K562 (cell line): ENCODE data around the gene MAP3K7. TPM values are rescaled to one million over a fixed set of nuclear protein-coding genes. Genes with fewer than 3 reads are reported as not detected.

Source experiments
- GTF2A2 ChIP-seq: IDR thresholded peaks from 2 replicates; pipeline ENCODE4 v1.6.1; 2016; ENCODE audit warnings: mild to moderate bottlenecking, missing genetic modification characterization, missing compliant biosample characterization
- IRF2 ChIP-seq: sonication (generic); formaldehyde crosslinking; IDR thresholded peaks from 2 replicates; pipeline ENCODE4 v1.8.1; 2022; ENCODE audit warnings: mild to moderate bottlenecking, missing genetic modification reagents
- POLR2B ChIP-seq: fragments of 450-650 bp; IDR thresholded peaks from 2 replicates; pipeline ENCODE4 v1.6.1; 2018; ENCODE audit warnings: low read depth; ENCODE audit not compliant: partially characterized antibody
- polyA plus RNA-seq, 8 experiments: library from polyadenylated mRNA; depleted of rRNA in 4 of 8; stranded (reverse) in 5 of 8; unstranded in 3 of 8; fragments of >200 nt; fragmentation: Nextera tagmentation in 2 of 8; fragmentation: Illumina TruSeq in 1 of 8; extraction: Ambion mirVana in 2 of 8; extraction: Trizol in 1 of 8; gene quantifications; 2 replicates each; pipeline versions ENCODE4 v1.2.1 to v1.2.3, GENCODE V29; 2011 to 2014; ENCODE audit warnings: inconsistent platforms in 1 of 8, missing spikeins in 1 of 8
- total RNA-seq, 7 experiments: library from RNA; depleted of rRNA in 6 of 7; stranded (reverse); fragments of >200 nt in 6 of 7; fragmentation: Illumina TruSeq in 2 of 7; extraction: Trizol in 2 of 7; gene quantifications; 2 replicates each; pipeline versions ENCODE4 v1.2.1 to v1.2.3, GENCODE V29; 2011 to 2021; ENCODE audit warnings: low replicate concordance in 1 of 7
- TF ChIP-seq, protein P1 (sequence below): fragments of 200-600 bp; sonication (generic); IDR thresholded peaks from one replicate; pipeline ENCODE4 v1.6.1; 2012; ENCODE audit warnings: mild to moderate bottlenecking, low read depth, low read length, inconsistent platforms
- TF ChIP-seq, protein P2 (sequence below), 2 experiments: fragments of 450-650 bp in 1 of 2; sonication (generic) in 1 of 2; formaldehyde crosslinking in 1 of 2; IDR thresholded peaks; 2 replicates each; pipeline versions ENCODE4 v1.7.1 to v1.9.0; 2016 to 2022; ENCODE audit warnings: inconsistent platforms in 1 of 2, mild to moderate bottlenecking in 1 of 2, missing genetic modification reagents in 1 of 2

The MAP3K7 gene
- total and polyA plus RNA-seq, 9 of the 15 experiments (the other 6 are each of a cell fraction or from before 2014, with no cell fraction given), result 13.4 to 60.9 (median 34.8) TPM

DNA sequence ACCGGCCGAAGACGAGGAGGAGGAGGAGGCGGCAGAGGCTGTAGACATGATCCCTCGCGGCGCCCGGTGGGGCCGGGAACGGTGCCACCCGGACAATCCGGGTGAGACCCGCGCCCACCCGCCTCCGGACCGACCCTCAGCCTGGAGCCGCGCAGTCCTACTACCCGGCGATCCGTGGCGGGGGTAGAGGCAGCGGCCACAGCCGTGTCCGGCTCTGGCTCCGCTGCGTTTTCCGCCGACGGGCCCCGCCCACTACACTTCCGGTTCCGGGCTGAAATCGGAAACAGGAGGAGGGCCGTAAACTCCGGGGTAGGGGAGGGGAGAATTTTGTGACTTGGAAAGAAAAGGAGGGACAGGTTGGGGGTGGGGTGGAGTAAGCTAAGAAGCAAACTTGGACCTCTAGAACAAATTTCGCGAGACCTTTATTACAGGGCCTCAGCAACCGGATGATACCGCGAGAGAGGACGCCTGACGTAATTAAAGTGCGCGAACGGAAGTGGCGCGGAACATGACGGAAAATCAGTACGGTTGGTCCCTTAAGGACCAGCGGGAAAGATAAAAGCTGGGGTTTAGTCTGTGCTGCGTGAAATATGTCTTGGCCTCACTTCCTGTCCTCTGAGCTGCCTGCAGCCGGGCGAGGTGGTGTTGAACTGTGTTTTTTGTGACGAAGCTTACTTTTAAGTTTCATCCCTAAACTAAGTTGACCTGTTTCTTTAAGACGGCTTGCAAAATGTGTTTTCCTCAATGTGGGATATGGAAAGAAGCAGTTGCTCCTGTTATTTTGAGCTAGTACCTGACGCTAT, at the start of gene MAP3K7 (continued):
- TF ChIP-seq, protein P1, sequence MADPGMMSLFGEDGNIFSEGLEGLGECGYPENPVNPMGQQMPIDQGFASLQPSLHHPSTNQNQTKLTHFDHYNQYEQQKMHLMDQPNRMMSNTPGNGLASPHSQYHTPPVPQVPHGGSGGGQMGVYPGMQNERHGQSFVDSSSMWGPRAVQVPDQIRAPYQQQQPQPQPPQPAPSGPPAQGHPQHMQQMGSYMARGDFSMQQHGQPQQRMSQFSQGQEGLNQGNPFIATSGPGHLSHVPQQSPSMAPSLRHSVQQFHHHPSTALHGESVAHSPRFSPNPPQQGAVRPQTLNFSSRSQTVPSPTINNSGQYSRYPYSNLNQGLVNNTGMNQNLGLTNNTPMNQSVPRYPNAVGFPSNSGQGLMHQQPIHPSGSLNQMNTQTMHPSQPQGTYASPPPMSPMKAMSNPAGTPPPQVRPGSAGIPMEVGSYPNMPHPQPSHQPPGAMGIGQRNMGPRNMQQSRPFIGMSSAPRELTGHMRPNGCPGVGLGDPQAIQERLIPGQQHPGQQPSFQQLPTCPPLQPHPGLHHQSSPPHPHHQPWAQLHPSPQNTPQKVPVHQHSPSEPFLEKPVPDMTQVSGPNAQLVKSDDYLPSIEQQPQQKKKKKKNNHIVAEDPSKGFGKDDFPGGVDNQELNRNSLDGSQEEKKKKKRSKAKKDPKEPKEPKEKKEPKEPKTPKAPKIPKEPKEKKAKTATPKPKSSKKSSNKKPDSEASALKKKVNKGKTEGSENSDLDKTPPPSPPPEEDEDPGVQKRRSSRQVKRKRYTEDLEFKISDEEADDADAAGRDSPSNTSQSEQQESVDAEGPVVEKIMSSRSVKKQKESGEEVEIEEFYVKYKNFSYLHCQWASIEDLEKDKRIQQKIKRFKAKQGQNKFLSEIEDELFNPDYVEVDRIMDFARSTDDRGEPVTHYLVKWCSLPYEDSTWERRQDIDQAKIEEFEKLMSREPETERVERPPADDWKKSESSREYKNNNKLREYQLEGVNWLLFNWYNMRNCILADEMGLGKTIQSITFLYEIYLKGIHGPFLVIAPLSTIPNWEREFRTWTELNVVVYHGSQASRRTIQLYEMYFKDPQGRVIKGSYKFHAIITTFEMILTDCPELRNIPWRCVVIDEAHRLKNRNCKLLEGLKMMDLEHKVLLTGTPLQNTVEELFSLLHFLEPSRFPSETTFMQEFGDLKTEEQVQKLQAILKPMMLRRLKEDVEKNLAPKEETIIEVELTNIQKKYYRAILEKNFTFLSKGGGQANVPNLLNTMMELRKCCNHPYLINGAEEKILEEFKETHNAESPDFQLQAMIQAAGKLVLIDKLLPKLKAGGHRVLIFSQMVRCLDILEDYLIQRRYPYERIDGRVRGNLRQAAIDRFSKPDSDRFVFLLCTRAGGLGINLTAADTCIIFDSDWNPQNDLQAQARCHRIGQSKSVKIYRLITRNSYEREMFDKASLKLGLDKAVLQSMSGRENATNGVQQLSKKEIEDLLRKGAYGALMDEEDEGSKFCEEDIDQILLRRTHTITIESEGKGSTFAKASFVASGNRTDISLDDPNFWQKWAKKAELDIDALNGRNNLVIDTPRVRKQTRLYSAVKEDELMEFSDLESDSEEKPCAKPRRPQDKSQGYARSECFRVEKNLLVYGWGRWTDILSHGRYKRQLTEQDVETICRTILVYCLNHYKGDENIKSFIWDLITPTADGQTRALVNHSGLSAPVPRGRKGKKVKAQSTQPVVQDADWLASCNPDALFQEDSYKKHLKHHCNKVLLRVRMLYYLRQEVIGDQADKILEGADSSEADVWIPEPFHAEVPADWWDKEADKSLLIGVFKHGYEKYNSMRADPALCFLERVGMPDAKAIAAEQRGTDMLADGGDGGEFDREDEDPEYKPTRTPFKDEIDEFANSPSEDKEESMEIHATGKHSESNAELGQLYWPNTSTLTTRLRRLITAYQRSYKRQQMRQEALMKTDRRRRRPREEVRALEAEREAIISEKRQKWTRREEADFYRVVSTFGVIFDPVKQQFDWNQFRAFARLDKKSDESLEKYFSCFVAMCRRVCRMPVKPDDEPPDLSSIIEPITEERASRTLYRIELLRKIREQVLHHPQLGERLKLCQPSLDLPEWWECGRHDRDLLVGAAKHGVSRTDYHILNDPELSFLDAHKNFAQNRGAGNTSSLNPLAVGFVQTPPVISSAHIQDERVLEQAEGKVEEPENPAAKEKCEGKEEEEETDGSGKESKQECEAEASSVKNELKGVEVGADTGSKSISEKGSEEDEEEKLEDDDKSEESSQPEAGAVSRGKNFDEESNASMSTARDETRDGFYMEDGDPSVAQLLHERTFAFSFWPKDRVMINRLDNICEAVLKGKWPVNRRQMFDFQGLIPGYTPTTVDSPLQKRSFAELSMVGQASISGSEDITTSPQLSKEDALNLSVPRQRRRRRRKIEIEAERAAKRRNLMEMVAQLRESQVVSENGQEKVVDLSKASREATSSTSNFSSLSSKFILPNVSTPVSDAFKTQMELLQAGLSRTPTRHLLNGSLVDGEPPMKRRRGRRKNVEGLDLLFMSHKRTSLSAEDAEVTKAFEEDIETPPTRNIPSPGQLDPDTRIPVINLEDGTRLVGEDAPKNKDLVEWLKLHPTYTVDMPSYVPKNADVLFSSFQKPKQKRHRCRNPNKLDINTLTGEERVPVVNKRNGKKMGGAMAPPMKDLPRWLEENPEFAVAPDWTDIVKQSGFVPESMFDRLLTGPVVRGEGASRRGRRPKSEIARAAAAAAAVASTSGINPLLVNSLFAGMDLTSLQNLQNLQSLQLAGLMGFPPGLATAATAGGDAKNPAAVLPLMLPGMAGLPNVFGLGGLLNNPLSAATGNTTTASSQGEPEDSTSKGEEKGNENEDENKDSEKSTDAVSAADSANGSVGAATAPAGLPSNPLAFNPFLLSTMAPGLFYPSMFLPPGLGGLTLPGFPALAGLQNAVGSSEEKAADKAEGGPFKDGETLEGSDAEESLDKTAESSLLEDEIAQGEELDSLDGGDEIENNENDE, result no peak
- TF ChIP-seq POLR2B, result peak; percentile 70
- no peak for TF ChIP-seq IRF2 (CRISPR knock-in tag)
- TF ChIP-seq GTF2A2 (tag), result no peak; the same call in 1 of the 2 replicates
- TF ChIP-seq, protein P2, sequence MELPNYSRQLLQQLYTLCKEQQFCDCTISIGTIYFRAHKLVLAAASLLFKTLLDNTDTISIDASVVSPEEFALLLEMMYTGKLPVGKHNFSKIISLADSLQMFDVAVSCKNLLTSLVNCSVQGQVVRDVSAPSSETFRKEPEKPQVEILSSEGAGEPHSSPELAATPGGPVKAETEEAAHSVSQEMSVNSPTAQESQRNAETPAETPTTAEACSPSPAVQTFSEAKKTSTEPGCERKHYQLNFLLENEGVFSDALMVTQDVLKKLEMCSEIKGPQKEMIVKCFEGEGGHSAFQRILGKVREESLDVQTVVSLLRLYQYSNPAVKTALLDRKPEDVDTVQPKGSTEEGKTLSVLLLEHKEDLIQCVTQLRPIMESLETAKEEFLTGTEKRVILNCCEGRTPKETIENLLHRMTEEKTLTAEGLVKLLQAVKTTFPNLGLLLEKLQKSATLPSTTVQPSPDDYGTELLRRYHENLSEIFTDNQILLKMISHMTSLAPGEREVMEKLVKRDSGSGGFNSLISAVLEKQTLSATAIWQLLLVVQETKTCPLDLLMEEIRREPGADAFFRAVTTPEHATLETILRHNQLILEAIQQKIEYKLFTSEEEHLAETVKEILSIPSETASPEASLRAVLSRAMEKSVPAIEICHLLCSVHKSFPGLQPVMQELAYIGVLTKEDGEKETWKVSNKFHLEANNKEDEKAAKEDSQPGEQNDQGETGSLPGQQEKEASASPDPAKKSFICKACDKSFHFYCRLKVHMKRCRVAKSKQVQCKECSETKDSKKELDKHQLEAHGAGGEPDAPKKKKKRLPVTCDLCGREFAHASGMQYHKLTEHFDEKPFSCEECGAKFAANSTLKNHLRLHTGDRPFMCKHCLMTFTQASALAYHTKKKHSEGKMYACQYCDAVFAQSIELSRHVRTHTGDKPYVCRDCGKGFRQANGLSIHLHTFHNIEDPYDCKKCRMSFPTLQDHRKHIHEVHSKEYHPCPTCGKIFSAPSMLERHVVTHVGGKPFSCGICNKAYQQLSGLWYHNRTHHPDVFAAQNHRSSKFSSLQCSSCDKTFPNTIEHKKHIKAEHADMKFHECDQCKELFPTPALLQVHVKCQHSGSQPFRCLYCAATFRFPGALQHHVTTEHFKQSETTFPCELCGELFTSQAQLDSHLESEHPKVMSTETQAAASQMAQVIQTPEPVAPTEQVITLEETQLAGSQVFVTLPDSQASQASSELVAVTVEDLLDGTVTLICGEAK (IDR thresholded peaks at IDR 0.05), result peak; percentile 96
- TF ChIP-seq, protein P2 (CRISPR knock-in tag; IDR thresholded peaks at IDR 0.05), result no peak
